Osteocyte (in vitro differentiated cells): ENCODE data around the gene HMGA1. TPM values are rescaled to one million over a fixed set of nuclear protein-coding genes. Genes with fewer than 3 reads are reported as not detected.
A peak's percentile ranks its signal among the peaks of the same experiment; 100 is the strongest.

Source experiments
- DNase-seq: peaks from one replicate; pipeline ENCODE4 v3.0.0; 2021; ENCODE audit warnings: mixed read lengths; ENCODE audit not compliant: unreplicated experiment; ENCODE audit errors: extremely low spot score
- H3K27ac Mint-ChIP-seq: one replicate; pipeline ENCODE4 v1.8.0; 2021; ENCODE audit warnings: mild to moderate bottlenecking, mixed read lengths; ENCODE audit not compliant: unreplicated experiment
- H3K27me3 Mint-ChIP-seq: one replicate; pipeline ENCODE4 v1.8.0; 2021; ENCODE audit warnings: mixed read lengths; ENCODE audit not compliant: unreplicated experiment
- H3K36me3 Mint-ChIP-seq: one replicate; pipeline ENCODE4 v1.8.0; 2021; ENCODE audit warnings: mixed read lengths; ENCODE audit not compliant: unreplicated experiment
- H3K4me1 Mint-ChIP-seq: one replicate; pipeline ENCODE4 v1.8.0; 2021; ENCODE audit warnings: mixed read lengths; ENCODE audit not compliant: unreplicated experiment
- H3K4me3 Mint-ChIP-seq: one replicate; pipeline ENCODE4 v1.8.0; 2021; ENCODE audit warnings: mild to moderate bottlenecking, moderate library complexity, mixed read lengths; ENCODE audit not compliant: unreplicated experiment
- H3K9me3 Mint-ChIP-seq: one replicate; pipeline ENCODE4 v1.8.0; 2021; ENCODE audit warnings: mixed read lengths; ENCODE audit not compliant: unreplicated experiment
- CTCF ChIP-seq: fragments of 200-600 bp; sonication (generic); IDR thresholded peaks from 2 replicates; pipeline ENCODE4 v1.5.0; 2021; ENCODE audit warnings: antibody characterized with exemption, mild to moderate bottlenecking, moderate library complexity
- total RNA-seq: library from RNA; stranded (reverse); gene quantifications from 2 replicates; pipeline ENCODE4 v1.2.1, GENCODE V29; 2021

HMGA1 gene
- total RNA-seq, 1 donor from 2014 or later = 89.0 TPM

GRCh38 chr6:34223956-34224940, 12.4 kb upstream of the HMGA1 start:
- TF ChIP-seq CTCF = no peak
- Mint-ChIP-seq H3K9me3 (no peaks in the 10 kb centered on the region), H3K4me3 (peak overlapping the region; percentile 79), H3K27ac (peak overlapping the region; percentile 97), H3K36me3 (no peaks in the 10 kb centered on the region), H3K27me3 (no peaks in the 10 kb centered on the region), H3K4me1 (peaks cover 10% of the 10 kb centered on the region)
- peak; percentile 97 for DNase-seq

- peaks cover 10% of the 10 kb centered on the region for H3K4me1 Mint-ChIP-seq
- H3K27me3 Mint-ChIP-seq = no peaks in the 10 kb centered on the region
- no peak overlapping the region for H3K27ac Mint-ChIP-seq
- H3K4me3 Mint-ChIP-seq = no peak overlapping the region
- no peak for TF ChIP-seq CTCF
- H3K9me3 Mint-ChIP-seq = no peaks in the 10 kb centered on the region
- no peak for DNase-seq
- H3K36me3 Mint-ChIP-seq = no peaks in the 10 kb centered on the region
These were observed 11.1 kb upstream of the HMGA1 start for GRCh38 chr6:34225551-34225950.

- no peaks in the 10 kb centered on the region for H3K9me3 Mint-ChIP-seq
- peaks cover 10% of the 10 kb centered on the region for H3K4me1 Mint-ChIP-seq
- no peak overlapping the region for H3K4me3 Mint-ChIP-seq
- H3K27ac Mint-ChIP-seq = no peak overlapping the region
- H3K36me3 Mint-ChIP-seq = no peaks in the 10 kb centered on the region
- no peaks in the 10 kb centered on the region for H3K27me3 Mint-ChIP-seq
- TF ChIP-seq CTCF = no peak
- DNase-seq = no peak
These were observed 10.6 kb upstream of the HMGA1 start for GRCh38 chr6:34226066-34226465.

GRCh38 chr6:34226731-34227586, 9.7 kb upstream of the HMGA1 start:
- H3K36me3 Mint-ChIP-seq = no peaks in the 10 kb centered on the region
- H3K27me3 Mint-ChIP-seq = no peaks in the 10 kb centered on the region
- peaks cover 10% of the 10 kb centered on the region for H3K4me1 Mint-ChIP-seq
- no peak for DNase-seq
- H3K9me3 Mint-ChIP-seq = no peaks in the 10 kb centered on the region
- H3K4me3 Mint-ChIP-seq = no peak overlapping the region
- no peak overlapping the region for H3K27ac Mint-ChIP-seq
- no peak for TF ChIP-seq CTCF
